HG03095 (cell line): ENCODE data around the gene PLPPR1.

Experiments
- ATAC-seq: cut with Tn5 transposase; IDR thresholded peaks from one replicate; pipeline ENCODE4 v1.9.1; 2021; ENCODE audit warnings: moderate library complexity; ENCODE audit not compliant: unreplicated experiment

The PLPPR1 gene

DNA sequence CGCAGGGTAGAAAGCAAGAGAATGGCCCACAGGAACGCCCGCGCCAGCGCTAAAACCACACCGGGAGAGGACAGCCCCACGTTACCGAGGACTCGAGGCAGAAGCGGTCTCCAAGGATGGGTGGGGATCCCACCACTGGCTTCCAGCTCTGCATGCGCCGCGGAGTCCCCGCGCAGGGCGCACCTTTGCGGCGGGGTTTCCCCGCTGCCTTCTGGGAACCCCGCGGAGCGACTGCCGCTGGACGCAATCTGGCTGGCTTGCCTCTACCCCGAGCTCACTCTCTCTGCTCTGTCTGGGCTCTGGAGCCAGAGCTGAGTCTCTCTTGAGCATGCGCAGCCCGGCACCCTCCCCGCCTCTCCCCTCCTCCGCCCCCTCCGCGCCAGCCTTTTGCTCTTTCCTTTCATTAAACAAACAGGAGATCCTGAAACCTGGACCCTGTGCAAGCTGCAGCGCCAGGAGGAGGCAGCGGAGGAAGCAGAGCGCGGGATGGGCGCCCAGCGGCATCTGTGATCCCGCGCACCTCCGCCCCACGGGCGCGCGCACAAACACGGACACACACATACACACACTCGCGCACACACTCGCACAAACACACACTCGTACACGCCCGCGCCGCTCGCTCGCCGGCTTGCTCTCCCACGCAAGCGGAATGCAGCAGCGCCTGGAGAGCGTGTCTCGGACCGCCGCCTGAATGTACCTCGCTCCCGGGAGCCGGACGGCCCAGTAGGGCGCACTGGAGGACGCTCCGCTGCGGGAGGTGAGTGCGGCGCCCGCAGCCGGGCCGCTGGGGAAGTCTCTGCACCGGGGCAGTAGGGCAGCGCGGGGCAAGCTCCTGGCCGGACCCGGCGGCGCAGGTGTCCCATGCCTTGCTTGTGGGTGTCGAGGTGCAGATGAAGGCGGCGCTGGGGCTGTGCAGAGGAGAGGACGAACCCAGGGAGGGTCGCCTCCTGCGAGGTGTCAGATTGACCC is at the start of gene PLPPR1:
Gene PLPPR1 (plus strand): TSS at position 382 of the 969 bp plus-strand sequence.
- ATAC-seq: no peak

GRCh38 chr9:100989731-100990130 is 38.8 kb upstream of the PLPPR1 start:
- ATAC-seq: no peak

GRCh38 chr9:100990605-100991381 is 37.7 kb upstream of the PLPPR1 start:
- no peak for ATAC-seq

DNA sequence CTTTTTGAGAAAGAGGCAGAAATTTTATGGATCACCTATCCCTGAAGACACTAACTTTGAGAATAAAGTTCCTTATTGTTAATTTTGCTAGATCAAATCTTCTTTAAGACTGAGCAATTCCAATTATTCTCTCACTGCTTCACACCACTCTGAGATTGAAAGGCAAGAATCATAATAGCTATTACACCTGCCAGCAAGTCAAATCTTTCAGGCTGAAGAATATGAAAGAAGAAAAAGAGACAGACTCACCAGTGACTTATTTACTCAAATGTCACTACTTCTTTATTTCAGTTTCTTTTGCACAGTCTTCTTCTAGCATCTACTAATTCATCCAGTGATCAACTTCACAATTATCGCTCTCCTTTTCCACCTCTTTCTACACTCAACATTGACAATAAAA is 35.9 kb upstream of the PLPPR1 start:
- ATAC-seq: no peak

- no peak for ATAC-seq
Observed at GRCh38 chr9:100999906-101000544, 28.5 kb upstream of the PLPPR1 start.

GRCh38 chr9:101005246-101005645 is 23.3 kb upstream of the PLPPR1 start:
- ATAC-seq: no peak

DNA sequence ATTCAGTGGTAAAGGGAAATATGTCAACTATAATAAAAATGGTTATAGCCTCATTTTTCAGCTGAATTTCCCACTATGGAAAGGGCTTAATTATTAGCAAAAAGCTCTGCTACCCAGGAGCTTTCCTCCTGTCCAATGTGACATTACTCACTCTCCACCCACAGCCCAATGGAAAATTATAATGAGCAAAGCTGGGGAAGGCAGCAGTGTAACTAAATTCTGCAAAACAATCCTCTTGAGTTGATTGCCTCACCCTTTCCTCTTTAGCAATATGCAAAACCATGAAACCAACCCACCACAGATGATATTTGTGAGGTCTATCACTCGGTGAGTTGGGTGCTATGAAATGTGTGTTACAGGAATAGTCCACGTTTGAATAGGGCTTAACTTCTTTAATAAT is 14.0 kb upstream of the PLPPR1 start:
- ATAC-seq: no peak

DNA sequence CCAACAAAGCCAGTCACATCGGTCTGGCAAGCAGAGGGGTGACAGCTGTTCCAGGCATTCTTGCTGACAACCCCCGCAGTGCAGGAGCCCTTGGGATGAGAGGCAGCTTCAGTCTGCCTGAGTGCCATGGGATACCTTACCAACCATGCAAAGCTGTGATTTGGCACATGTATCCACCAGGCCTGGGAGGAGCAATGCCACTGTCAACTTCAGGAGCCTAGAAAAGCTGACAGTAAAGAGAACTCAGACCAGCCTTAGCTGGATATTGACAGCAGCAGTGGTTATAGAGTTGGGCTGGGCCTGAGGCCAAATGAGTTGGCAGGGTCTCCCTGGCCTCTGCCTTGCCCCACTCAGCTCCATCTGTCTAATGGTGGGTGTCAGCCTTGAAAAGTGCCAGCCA is 10.1 kb upstream of the PLPPR1 start:
- ATAC-seq: no peak

DNA sequence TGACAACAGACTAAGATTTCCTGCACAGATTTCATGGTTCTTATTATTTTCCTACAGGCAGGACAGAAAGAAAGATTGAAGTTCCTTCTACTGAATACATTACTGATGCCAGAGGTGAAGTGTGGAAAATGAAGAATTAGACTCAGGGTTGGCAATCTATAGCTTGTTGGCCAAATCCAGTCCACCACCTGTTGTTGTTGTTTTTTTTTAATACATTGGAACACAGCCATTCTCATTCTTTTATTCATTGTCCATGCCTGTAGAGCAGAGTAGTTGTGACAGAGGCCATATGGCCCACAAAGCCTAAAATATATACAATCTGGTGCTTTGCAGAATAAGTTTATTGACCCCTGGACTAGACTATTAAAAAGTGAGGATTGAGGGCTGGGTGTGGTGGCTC is 5.8 kb upstream of the PLPPR1 start:
- ATAC-seq: no peak

DNA sequence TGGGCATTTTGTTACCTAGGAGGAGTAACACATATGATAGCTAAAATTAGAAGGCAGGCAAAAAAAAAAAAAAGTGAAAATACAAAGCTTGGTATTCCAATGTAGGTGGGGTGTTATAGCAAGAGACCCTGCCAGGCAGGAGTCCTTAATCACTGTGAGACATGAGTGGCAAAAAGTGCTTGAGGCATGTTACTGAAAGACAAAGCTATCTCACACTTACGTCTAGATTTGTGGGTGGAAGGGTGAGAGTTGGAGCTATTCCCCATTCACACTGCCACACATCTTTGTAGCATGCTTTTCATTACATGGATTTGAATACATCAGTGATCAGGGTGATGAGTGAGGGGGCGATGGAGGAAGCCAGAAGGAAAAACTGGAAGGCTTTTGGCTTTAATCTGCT is 2.6 kb upstream of the PLPPR1 start:
- ATAC-seq: no peak

DNA sequence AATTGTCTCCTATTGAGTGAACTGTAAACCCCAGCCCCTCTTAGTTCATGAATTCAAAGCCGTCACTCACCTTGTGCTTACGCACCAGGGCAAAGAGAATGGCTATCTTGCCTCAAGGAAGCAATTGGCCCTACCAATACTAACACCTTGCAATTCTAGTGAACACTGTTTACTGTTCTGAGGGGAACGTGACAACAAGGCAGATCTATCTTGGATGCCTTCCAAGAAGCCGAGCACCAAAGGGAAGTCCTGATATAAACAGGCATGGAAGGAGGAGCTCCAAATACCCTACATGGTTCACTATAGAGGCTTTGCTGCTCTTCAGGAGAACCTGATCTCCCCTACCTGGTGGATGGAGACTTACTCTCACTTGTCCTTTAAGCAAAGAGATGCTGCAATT is 1.7 kb upstream of the PLPPR1 start:
- ATAC-seq: no peak

- ATAC-seq: no peak
Observed at GRCh38 chr9:101027236-101027635, 1.3 kb upstream of the PLPPR1 start.

DNA sequence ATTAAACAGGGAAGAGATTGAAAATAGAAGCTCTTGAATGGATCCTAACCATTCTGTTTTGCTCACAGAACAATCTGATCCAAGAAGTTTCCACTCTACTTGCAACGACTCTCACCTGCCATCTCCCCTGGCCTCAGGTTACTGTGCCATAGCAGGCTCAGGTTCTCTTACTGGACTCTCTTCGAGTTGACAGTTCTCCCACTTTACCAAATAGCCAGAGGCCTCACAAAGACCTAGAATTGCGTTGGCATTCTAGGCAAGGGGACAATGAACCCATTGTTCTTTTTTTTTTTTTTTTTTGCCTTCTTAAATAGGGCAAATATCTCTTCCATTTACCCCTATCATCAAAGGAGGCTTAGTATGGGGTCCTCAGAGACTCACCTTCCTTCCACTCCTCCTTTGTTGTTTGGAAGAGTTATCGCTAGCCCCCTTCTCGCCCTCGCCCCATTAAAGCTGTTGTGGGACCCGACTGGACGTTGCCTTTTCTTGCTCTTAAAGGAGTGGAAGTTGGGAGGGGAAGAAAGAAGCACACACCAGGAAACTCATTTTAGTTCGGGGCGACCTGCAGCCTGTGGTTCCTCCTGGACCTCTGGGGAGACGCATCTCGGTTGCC is 688 bp upstream of the PLPPR1 start:
- no peak for ATAC-seq

- no peak for ATAC-seq
Observed at GRCh38 chr9:101029315-101030085, 973 bp downstream of the PLPPR1 start.

DNA sequence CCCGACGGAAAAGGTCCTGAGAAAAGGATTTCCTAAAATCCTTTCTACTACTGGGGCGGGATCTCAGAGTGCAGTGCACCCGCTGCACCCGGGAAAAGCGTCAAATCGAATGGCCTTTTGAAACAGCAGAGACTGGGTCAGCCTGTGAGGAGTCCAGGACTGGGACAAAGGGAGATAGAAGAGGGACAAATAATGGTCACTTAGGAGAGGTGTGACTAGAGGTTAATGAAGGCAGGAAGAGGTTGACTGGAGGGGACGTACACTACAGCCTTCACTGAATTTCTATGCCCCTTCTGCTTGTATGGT is 1.5 kb downstream of the PLPPR1 start:
- ATAC-seq: no peak

- ATAC-seq: no peak
Observed at GRCh38 chr9:101032426-101032825, 3.9 kb downstream of the PLPPR1 start.

DNA sequence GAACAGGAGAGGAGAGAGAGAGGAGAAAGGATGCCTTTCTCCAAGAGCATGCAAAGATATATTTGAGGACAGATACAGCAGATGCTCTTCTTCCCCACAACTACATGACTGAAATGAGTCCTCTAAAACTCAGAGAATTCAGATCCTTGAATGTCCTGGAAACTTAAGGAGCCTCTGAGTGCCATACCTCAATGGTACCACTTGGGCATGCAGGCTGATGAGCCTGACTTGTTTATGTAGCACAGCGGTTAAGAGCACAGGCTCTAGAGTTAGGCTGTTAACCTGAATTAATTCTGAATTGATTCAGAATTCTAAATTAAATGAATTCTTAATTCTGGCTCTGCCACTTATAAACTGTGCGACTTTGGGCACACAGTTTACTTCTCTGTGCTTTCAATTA is 5.7 kb downstream of the PLPPR1 start:
- no peak for ATAC-seq

GRCh38 chr9:101035098-101035497 is 6.6 kb downstream of the PLPPR1 start:
- ATAC-seq: no peak

- ATAC-seq: no peak
Observed at GRCh38 chr9:101037430-101037829, 8.9 kb downstream of the PLPPR1 start.

GRCh38 chr9:101038488-101038887 is 10.0 kb downstream of the PLPPR1 start:
- no peak for ATAC-seq
